Fibroblast of villous mesenchyme (primary cell): Measurements from ENCODE around the gene CACNG4. TPM values are rescaled to one million over a fixed set of nuclear protein-coding genes. Genes with fewer than 3 reads are reported as not detected.
A peak's percentile ranks its signal among the peaks of the same experiment; 100 is the strongest.

Experiments
- DNase-seq: peaks from one replicate; pipeline ENCODE4 v3.0.0-alpha.2; 2010; ENCODE audit warnings: low read depth
- H3K4me3 ChIP-seq: 2 replicates; pipeline ENCODE4 v1.5.1; 2011; ENCODE audit warnings: low read depth, mild to moderate bottlenecking, low read length
- CTCF ChIP-seq: IDR thresholded peaks from 2 replicates; pipeline ENCODE4 v1.5.1; 2012; ENCODE audit warnings: low read depth, mild to moderate bottlenecking, low read length; ENCODE audit not compliant: insufficient read depth
- total RNA-seq: library from RNA; depleted of rRNA; stranded (reverse); fragments of >200 nt; gene quantifications from 2 replicates; pipeline ENCODE4 v1.2.3, GENCODE V29; 2012

Gene CACNG4
- total RNA-seq, 1 donor, result not detected

DNA sequence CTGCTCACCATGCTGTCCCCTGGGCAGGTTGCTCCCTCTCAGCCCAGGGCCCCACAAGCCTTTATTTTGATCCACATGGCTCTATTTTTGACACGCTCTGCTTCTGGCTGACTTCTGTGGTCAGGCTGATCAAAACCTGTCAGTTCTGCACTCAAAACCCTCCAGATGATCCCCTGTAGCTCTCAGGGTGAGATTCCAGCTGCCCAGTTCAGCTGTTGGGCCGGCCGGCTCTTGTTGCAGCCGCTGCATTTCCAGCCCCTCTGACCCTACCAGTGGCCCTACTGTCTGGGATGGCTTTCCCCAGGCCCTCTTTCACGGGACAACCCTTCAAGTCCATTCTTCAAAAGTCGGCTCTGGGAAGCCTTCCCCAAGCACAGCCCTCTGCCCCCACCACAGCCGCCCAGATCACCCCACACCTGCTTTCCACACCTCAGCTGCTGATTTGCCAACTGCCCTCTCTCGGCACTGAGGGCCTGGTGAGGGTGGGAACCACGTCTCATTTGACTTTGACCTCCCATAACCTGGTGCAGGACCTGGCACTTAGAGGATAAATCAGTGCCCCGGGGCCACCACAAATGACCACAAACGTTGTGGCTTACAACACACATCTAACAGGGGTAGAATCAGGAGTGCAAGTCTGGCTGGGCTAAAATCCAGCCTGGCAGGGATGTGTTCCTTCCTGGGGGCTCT, 16.3 kb upstream of the CACNG4 start:
- no peak for TF ChIP-seq CTCF
- H3K4me3 ChIP-seq, result no peak overlapping the region
- DNase-seq, result no peak

DNA sequence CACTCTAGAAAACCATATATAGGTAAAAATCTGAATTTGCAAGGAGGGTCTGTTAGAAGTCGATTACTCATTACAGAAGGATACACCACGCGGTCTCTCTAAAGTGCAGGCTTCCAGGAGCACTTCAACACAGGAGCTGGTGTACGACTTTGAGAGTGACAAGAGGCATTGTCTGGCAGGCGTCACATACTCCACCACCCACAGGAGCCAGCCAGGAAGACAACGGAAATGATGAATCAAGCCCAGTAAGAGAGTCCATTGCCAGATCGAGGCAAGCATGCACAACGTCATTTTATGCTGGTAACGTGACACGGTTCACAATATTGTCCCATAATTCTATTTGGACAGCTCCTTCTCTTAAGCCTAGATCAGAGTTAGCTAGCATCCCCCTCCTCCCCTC, 15.0 kb upstream of the CACNG4 start:
- no peak for TF ChIP-seq CTCF
- no peak overlapping the region for H3K4me3 ChIP-seq
- DNase-seq, result peak; percentile 7

DNA sequence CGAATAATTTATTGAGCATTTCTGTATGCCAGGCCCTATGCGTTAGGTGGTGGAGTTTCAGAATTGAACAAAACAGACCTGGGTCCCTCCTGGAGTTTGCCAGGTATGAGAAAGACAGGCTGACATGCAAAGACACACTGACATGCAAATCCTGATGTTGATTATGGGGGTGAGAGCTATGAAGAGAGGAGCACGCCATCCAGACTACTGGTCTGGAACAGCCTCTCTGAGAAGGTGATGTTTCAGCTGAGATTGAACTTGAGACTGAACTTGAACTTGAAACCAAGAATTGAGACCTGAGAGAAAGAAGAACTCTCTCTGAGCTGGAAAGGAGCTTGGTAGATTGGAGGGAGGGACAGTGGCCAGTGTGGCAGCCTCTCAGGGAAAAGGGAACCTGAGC, 14.2 kb upstream of the CACNG4 start:
- TF ChIP-seq CTCF, result no peak
- DNase-seq, result no peak
- no peak overlapping the region for H3K4me3 ChIP-seq

DNA sequence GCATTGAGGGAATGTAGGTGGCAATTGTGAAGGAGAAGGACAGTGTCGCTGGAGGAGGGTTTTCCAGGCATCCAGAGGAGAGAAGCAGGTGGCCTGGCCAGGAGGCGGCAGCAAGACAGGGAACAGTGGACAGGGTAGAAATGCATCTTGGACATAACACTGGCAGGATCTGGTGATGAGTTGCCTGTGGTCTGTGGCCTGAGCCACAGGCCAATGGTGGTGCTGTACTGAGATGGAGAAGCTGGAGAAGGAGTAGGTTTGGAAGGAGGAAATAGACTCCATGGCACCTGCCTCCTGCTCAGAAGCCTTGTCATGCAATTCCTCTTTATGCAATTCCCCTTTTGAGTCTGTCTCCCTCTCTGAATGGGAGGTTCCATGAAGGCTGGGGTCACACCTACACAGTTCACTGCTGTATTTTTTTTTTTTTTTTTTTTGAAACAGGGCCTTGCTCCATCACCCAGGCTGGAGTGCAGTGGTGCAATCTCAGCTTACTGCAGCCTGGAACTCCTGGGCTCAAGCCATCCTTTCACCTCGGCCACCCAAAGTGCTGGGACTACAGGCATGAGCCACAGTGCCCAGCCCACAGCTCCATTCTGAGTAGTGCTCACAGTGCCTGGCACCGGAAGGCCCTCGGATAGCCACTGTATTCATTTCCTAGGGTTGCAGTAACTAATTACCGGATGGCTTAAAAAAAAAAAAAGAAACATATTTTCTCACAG, 13.5 kb upstream of the CACNG4 start:
- H3K4me3 ChIP-seq, result no peak overlapping the region
- no peak for TF ChIP-seq CTCF
- DNase-seq, result no peak

GRCh38 chr17:66951605-66951953, 12.9 kb upstream of the CACNG4 start:
- H3K4me3 ChIP-seq, result no peak overlapping the region
- TF ChIP-seq CTCF, result no peak
- no peak for DNase-seq

DNA sequence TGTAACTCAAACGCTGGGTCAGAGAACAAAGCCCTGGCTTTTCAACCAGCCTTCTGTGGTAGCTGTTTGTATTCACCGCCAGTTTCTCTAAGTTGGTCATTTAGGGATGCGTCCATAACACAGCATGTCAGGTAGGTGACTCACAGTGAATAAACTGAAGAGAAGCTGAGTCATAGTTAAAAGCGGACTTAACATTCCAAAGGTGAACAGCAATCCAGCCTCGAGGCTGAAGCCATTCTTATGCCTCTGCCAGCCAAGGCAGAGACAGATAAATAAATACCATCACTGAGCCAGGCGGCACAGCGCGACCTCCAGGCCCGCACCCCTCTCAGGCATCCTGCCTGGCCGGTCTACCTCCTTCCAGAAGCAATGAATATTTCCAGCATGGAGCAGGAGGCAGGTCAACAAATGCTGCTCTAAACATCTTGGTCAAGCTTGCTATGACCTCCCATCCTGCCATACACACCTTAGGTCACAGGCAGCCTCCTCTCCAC, 12.4 kb upstream of the CACNG4 start:
- DNase-seq, result peak; percentile 84
- TF ChIP-seq CTCF, result no peak
- H3K4me3 ChIP-seq, result no peak overlapping the region
